K562 (cell line): ENCODE results near the gene HSPA1B. TPM values are rescaled to one million over a fixed set of nuclear protein-coding genes. Genes with fewer than 3 reads are reported as not detected.

ENCODE experiments used
- ARID4B ChIP-seq: sonication (generic); formaldehyde crosslinking; IDR thresholded peaks from 2 replicates; pipeline ENCODE4 v1.8.0; 2022; ENCODE audit warnings: mild to moderate bottlenecking, missing genetic modification reagents
- ETS2 ChIP-seq: IDR thresholded peaks from 2 replicates; pipeline ENCODE4 v1.6.1; 2016; ENCODE audit warnings: borderline replicate concordance, missing genetic modification characterization, mild to moderate bottlenecking, moderate library complexity, missing compliant biosample characterization; ENCODE audit not compliant: poor library complexity, severe bottlenecking
- EZH2 ChIP-seq: IDR thresholded peaks from 2 replicates; pipeline ENCODE4 v1.6.1; 2012; ENCODE audit warnings: low read depth, mild to moderate bottlenecking, inconsistent platforms, low read length, borderline replicate concordance
- HDAC1 ChIP-seq, 2 experiments: fragments of 450-650 bp; IDR thresholded peaks; 2 replicates each; pipeline ENCODE4 v1.6.1; 2016 to 2017; ENCODE audit warnings: inconsistent platforms in 1 of 2, mild to moderate bottlenecking in 1 of 2, moderate library complexity in 1 of 2
- HLTF ChIP-seq: fragments of 450-650 bp; IDR thresholded peaks from 2 replicates; pipeline ENCODE4 v1.6.1; 2016
- HNRNPLL ChIP-seq: fragments of 200-400 bp; formaldehyde crosslinking; IDR thresholded peaks from 2 replicates; pipeline ENCODE4 v1.6.1; 2017; ENCODE audit warnings: low read length, low read depth, mild to moderate bottlenecking; ENCODE audit not compliant: poor library complexity, severe bottlenecking
- HNRNPUL1 ChIP-seq: fragments of 200-400 bp; formaldehyde crosslinking; IDR thresholded peaks from 2 replicates; pipeline ENCODE4 v1.6.1; 2017; ENCODE audit warnings: low read length
- HSF4 ChIP-seq: fragments of 250-450 bp; sonication (Bioruptor Pico); IDR thresholded peaks from 2 replicates; pipeline ENCODE4 v2.1.2; 2022; ENCODE audit warnings: mild to moderate bottlenecking, moderate library complexity, borderline replicate concordance
- ILK ChIP-seq: fragments of 450-650 bp; IDR thresholded peaks from 2 replicates; pipeline ENCODE4 v1.6.1; 2016; ENCODE audit warnings: missing genetic modification characterization, low read depth, mild to moderate bottlenecking, missing compliant biosample characterization, moderate library complexity, borderline replicate concordance
- MAX ChIP-seq: sonication (generic); formaldehyde crosslinking; IDR thresholded peaks from 2 replicates; pipeline ENCODE4 v1.9.0; 2022; ENCODE audit warnings: mild to moderate bottlenecking, missing genetic modification reagents
- NONO ChIP-seq, 2 experiments: fragments of 200-400 bp in 1 of 2; fragments of 450-650 bp in 1 of 2; formaldehyde crosslinking in 1 of 2; IDR thresholded peaks; 2 replicates each; pipeline ENCODE4 v1.6.1; 2017; ENCODE audit warnings: low read depth in 2 of 2, mild to moderate bottlenecking in 2 of 2, moderate library complexity in 2 of 2, low read length in 1 of 2
- SETDB1 ChIP-seq: IDR thresholded peaks from one replicate; pipeline ENCODE4 v1.6.1; 2012; ENCODE audit warnings: low read length, control low read depth, inconsistent platforms
- SRSF3 ChIP-seq: fragments of 200-400 bp; formaldehyde crosslinking; IDR thresholded peaks from 2 replicates; pipeline ENCODE4 v1.6.1; 2016; ENCODE audit warnings: mild to moderate bottlenecking, low read length, moderate library complexity; ENCODE audit not compliant: insufficient read depth
- TSHZ1 ChIP-seq: fragments of 250-450 bp; sonication (Bioruptor Pico); IDR thresholded peaks from 2 replicates; pipeline ENCODE4 v1.4.0; 2020; ENCODE audit warnings: mild to moderate bottlenecking, moderate library complexity
- U2AF2 ChIP-seq: fragments of 200-400 bp; formaldehyde crosslinking; optimal IDR thresholded peaks from 2 replicates; pipeline ENCODE3; 2017; ENCODE audit warnings: low read depth, mild to moderate bottlenecking, low read length
- ZNF146 ChIP-seq: IDR thresholded peaks from one replicate; pipeline ENCODE4 v1.6.1; 2018; ENCODE audit warnings: missing compliant biosample characterization; ENCODE audit not compliant: unreplicated experiment
- polyA plus RNA-seq, 8 experiments: library from polyadenylated mRNA; depleted of rRNA in 4 of 8; stranded (reverse) in 5 of 8; unstranded in 3 of 8; fragments of >200 nt; fragmentation: Nextera tagmentation in 2 of 8; fragmentation: Illumina TruSeq in 1 of 8; extraction: Ambion mirVana in 2 of 8; extraction: Trizol in 1 of 8; gene quantifications; 2 replicates each; pipeline versions ENCODE4 v1.2.1 to v1.2.3, GENCODE V29; 2011 to 2014; ENCODE audit warnings: inconsistent platforms in 1 of 8, missing spikeins in 1 of 8
- total RNA-seq, 7 experiments: library from RNA; depleted of rRNA in 6 of 7; stranded (reverse); fragments of >200 nt in 6 of 7; fragmentation: Illumina TruSeq in 2 of 7; extraction: Trizol in 2 of 7; gene quantifications; 2 replicates each; pipeline versions ENCODE4 v1.2.1 to v1.2.3, GENCODE V29; 2011 to 2021; ENCODE audit warnings: low replicate concordance in 1 of 7

The HSPA1B gene
- total and polyA plus RNA-seq, 9 of the 15 experiments (the other 6 are each of a cell fraction or from before 2014, with no cell fraction given): 0.27 to 227 (median 51.2) TPM

- TF ChIP-seq ARID4B (CRISPR knock-in tag) (peak; percentile 94), TSHZ1 (CRISPR knock-in tag) (peak; percentile 55; the same call in 1 of the 2 replicates), HNRNPLL (peak; percentile 76), SETDB1 (no peak), ILK (tag) (no peak), SRSF3 (no peak), HDAC1 (IDR thresholded peaks at IDR 0.05) (peak in 1 of 2 experiments; percentile 92; a peak in 2 of 4 replicates), ZNF146 (CRISPR knock-in tag) (no peak), MAX (CRISPR knock-in tag) (peak; percentile 67), HNRNPUL1 (no peak), U2AF2 (no peak), EZH2 (no peak), ETS2 (no peak), HSF4 (CRISPR knock-in tag) (no peak), HLTF (peak; percentile 84; the same call in 1 of the 2 replicates), NONO (IDR thresholded peaks at IDR 0.05; ENCODE audit: low read depth in 2 of 2, low read length in 1 of 2) (peak in 1 of 2 experiments; percentile 90; a peak in 2 of 4 replicates)
Observed at GRCh38 chr6:31827286-31828079, at the start of gene HSPA1B (continued).
